Measurements from ENCODE around the gene DYNC1I1.

GRCh38 chr7:95955748-95956147 lies 183.4 kb downstream of the DYNC1I1 start:
- TF ChIP-seq REST (IDR thresholded peaks at IDR 0.05; ENCODE audit: insufficient read depth in 1 of 2, low read depth in 2 of 2, low read length in 2 of 2) (no peak), POLR2AphosphoS5 (IDR thresholded peaks at IDR 0.05; ENCODE audit: low read depth, low read length) (no peak), TAF1 (IDR thresholded peaks at IDR 0.05; ENCODE audit: borderline replicate concordance, insufficient read depth, low read length) (no peak)
